HL-60/S4 treated with phorbol 12-myristate 13-acetate at 8.2 ng/mL for 4 days and 3 days (cell line): Measurements from ENCODE around the gene TSPAN10.

ENCODE experiments used
- in situ Hi-C: fragments of 300-500 bp; cut with MboI; formaldehyde crosslinking; loops from 2 replicates; pipeline ENCODE4 v1.15.0; 2022; ENCODE audit warnings: low sequenced_read_pairs

Gene TSPAN10

DNA sequence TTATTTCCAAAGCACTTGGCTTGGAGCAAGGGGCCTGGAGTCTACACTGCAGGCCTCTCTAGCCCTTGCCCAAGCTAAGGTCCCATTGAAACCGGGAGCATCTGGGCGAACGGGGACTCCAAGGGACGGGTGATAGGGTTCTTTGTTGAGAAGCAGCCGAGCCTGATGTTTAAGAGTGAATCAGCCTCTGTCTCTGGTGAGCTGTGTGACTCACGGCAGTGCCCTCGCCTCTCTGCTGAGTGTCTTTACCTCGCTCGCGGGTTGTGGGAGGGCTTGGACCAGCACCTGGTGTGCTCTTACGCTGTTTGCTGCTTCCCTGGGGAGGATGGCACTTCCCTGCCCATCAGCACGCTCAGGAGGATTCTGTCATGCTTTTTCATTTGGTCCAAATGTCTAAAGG is 48.1 kb downstream of the TSPAN10 start:
- in situ Hi-C loops, result no loop called here

DNA sequence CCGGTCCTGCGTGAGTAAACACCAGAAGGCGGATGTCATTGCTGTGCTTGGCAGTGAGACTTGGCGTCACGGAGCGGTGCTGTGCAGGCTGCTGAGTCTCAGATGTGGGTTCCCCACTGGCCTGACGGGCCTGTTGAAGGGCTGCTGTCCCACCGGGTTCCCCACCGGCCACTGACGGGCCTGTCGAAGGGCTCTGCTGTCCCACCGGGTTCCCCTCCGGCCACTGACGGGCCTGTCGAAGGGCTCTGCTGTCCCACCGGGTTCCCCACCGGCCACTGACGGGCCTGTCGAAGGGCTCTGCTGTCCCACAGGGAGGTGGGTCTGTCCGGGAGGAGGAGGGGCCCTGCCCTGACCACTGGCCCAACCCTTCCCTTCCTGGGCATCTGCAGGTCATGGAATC is 49.6 kb downstream of the TSPAN10 start:
- in situ Hi-C loops, result no loop called here

DNA sequence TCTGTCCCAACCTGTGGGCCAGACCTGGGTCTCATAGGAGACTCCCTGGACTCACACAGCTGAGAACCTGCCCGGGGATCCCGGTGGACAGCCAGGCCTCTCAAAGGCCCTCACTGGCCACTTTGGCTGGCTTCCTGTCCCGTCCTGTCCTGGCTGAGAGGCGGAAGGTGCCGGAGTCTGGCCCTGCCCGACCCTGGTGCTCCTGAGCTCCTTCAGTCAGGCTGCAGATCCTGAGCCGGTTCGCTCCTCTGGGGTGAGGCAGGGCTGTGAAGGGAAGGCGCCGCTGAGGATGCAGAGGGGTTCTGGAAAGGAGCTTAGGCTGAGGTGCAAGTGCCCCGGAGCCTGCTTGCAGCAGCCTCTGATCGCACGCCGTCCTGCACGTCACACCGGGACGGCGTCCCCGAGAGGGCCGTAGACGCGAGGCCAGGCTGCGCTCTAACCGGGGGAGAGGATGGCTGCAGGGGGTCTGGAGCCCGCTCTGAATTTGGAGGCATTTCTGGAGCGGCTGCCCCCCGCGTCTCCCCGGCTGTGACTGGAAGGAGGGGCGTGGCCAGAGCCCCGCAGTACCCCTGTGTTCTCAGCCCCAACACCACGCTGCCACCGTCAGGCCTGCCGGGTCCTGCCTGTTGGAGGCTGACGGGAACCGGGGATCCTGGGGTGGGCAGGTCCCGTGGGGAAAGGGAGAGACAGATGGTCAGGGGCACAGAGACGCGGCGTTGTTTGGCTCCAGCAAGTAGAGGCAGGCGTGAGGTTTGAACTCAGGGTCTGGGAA is 51.0 kb downstream of the TSPAN10 start:
- in situ Hi-C loops, result no loop called here

DNA sequence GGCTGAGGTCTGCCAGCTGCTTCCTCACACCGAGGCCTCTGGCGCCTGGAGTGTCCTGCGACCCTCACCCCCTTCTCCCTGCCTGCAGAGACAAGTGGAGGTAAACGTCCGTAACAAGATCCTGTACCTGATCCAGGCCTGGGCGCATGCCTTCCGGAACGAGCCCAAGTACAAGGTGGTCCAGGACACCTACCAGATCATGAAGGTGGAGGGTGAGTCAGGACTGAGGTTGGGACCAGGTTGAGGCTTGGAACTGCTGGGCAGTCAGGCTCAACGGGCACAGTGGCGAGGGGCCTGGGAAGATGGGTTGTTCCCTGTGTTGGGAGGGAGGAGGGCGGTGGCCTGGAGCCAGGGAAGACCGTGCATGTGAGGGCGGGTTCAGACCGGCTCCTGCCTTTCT is 51.6 kb downstream of the TSPAN10 start:
- in situ Hi-C loops, result no loop called here

DNA sequence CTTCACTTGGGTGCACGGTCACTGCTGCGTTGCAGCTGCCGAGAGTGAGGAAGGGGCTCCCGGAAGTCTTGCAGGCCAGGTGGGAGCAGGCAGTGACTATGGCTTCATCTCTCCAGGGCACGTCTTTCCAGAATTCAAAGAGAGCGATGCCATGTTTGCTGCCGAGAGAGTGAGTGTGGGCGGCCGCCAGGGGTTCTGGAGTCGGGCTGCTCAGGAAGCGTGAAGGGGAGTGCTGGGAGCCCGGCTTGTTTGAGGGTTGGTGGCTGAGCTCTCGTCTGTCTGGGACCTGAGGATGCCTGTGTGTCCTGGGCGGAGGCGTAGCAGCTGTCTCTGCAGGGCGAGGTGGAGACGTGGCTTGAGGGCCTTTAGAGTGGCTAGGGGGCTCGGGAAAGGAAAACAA is 53.1 kb downstream of the TSPAN10 start:
- in situ Hi-C loops, result no loop called here

DNA sequence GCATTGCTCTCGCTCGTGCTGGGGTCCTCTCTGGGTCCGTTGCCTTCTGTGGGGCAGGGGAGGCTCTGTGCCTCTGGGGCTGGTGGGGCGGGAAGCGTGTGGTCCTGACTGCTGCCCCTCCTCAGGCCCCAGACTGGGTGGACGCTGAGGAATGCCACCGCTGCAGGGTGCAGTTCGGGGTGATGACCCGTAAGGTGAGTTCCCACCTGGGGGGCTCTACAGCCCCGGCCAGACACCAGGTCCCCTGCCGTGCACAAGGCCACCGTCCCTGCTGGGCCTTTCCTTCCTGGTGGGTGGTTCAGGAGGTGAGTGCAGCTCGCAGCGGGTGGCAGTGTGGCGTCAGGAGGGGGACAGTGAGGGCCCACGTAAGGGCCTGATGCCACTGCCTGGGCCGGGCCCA is 53.6 kb downstream of the TSPAN10 start:
- in situ Hi-C loops, result no loop called here

DNA sequence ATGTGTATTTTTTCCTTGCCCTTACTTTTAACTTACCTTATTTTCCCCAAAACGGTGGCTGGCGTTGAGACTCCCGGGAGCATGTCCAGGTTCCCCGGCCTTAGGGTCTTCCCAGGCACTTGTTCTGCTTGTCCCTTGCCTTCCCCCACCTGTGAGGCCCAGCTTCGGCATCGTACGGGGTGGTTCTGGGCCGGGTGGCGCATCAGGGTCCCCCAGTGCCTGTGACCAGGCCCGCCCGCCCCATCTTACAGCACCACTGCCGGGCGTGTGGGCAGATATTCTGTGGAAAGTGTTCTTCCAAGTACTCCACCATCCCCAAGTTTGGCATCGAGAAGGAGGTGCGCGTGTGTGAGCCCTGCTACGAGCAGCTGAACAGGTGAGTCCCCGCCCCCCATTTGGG is 54.2 kb downstream of the TSPAN10 start:
- in situ Hi-C loops, result no loop called here

DNA sequence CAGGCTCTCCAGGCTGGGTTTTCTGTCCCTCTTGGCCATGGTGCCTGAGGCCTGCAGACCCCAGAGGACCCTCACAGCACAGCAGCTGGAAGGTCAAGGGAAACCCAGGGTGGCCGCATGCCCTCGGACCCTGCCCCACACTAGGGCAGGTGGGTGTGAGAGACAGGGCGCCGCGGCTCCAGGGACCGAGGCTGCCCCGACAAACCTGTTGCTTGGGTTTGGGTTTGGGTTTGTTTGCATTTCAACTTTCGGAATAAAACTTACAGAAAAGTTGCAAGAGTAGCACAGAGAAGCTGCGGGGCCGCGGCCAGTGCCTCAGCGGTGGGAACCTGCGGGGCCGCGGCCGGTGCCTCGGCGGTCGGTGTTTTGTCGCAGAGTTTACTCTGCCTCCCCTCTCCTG is 54.6 kb downstream of the TSPAN10 start:
- in situ Hi-C loops, result no loop called here

DNA sequence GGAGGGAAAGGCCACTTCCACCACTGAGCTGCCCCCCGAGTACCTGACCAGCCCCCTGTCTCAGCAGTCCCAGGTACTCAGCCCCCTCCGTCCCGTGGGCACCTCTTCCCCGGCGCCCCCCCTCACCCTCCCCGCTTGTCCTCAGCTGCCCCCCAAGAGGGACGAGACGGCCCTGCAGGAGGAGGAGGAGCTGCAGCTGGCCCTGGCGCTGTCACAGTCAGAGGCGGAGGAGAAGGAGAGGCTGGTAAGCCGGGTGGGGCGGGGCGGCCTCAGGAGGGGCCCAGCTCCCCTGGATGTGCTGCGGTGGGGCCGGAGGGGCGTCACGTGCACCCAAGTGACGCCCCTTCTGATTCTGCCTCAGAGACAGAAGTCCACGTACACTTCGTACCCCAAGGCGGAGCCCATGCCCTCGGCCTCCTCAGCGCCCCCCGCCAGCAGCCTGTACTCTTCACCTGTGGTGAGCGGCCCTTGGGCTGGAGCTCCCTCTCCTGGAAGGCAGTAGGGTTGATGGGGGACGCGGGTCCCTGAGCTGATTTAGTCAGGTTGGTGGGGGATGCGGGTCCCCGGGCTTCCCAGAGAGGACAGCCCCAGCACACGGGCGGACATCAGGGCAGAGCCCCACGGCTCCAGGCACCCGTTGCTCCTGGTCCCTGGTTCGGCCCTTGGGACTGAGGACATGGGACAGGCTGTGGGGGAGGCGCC is 56.7 kb downstream of the TSPAN10 start:
- in situ Hi-C loops, result no loop called here

DNA sequence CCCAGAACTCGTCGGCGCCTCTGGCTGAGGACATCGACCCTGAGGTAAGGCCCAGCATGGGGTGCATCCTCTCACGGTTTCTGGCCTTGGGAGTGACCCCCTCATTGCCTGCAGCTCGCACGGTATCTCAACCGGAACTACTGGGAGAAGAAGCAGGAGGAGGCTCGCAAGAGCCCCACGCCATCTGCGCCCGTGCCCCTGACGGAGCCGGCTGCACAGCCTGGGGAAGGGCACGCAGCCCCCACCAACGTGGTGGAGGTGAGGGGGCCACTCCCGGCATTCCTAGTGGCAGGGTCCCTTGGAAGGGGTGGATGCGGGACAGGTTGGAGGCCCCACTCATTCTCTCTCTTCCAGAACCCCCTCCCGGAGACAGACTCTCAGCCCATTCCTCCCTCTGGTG is 57.8 kb downstream of the TSPAN10 start:
- in situ Hi-C loops, result no loop called here

DNA sequence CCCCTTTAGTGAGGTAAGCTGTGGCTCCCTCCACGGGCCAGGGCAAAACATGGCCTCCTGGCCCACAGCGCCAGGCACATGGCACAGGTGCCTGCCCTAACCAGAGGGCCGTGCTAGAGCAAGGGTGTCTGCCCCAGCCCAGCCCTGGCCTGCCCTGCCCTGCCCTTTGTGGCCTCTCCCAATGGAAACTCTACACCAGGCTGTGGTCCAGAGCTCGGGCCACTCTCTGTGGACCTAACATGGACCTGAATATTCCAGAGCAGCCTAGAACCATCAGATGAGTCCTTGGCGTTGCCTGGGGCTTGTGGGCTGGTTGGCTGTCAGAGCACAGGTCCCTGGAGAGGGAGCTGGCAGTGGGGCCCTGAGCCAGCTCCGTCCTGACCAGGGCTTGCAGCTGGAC is 58.2 kb downstream of the TSPAN10 start:
- in situ Hi-C loops, result no loop called here

DNA sequence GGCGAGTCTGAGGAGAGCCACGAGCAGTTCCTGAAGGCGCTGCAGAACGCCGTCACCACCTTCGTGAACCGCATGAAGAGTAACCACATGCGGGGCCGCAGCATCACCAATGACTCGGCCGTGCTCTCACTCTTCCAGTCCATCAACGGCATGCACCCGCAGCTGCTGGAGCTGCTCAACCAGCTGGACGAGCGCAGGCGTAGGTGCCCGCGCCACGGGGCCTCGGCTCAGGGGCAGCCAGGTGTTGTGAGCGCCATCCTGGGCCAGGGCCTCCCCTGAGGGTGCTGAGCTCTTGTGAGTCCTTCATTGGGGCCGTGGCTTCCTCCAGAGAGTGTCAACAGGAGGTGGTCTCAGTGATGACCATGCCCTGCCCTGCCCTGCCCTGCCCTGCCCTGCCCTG is 58.8 kb downstream of the TSPAN10 start:
- in situ Hi-C loops, result no loop called here

DNA sequence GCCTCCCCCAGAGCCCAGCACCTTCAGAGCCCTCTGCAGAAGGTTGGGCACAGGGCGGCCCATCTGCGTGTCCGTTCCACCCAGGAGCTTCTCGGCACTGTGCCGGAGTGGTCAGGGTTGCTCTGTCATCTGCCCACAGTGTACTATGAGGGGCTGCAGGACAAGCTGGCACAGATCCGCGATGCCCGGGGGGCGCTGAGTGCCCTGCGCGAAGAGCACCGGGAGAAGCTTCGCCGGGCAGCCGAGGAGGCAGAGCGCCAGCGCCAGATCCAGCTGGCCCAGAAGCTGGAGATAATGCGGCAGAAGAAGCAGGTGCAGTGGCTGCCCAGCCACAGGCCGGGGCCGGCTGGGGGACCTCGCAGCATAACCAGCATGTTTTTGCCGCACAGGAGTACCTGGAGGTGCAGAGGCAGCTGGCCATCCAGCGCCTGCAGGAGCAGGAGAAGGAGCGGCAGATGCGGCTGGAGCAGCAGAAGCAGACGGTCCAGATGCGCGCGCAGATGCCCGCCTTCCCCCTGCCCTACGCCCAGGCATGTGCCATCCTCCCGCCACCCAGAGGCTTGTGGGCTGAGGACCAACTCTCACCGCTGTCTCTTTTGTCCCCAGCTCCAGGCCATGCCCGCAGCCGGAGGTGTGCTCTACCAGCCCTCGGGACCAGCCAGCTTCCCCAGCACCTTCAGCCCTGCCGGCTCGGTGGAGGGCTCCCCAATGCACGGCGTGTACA is 59.4 kb downstream of the TSPAN10 start:
- in situ Hi-C loops, result no loop called here

DNA sequence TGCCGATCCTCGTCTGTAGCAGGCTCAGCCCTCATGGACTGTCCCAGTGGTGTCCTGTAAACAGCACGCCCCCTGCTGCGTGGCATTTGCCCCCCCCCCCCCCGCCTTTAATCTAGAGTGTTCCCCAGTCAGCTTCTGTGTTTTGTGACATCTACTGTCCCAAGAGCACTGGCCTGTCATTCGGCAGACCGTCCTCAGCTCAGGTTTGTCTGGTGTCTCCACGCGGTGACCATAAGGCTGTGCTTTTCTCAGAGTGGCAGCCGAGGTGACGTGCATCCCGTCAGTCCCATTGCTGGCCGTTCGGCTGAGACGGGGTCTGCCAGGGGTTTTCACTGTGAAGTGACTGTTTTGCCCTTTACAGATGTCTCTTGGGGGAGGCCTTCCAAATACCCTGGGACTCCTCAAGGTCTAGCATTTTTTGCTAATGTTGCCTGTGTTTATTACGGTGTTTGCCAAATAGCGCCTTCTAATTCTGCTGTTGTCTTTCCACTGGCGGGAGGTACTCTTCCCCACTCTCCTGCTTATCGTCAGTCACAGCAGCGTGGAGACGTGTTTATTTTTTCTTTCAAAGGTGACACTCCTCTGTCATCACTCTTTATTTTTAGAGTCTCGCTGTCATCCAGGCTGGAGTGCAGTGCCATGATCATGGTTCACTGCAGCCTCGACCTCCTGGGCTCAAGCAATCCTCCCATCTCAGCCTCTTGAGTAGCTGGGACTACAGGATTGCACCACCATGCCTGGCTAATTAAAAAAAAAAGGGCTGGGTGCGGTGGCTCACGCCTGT is 60.5 kb downstream of the TSPAN10 start:
- in situ Hi-C loops, result no loop called here
